AG09309 (cell line): ENCODE measurements around the gene EPHA2.

Experiments
- DNase-seq: peaks from one replicate; pipeline ENCODE4 v3.0.0-alpha.2; 2010; ENCODE audit warnings: low read depth
- H3K4me3 ChIP-seq: 2 replicates; pipeline ENCODE4 v1.5.1; 2011; ENCODE audit warnings: mild to moderate bottlenecking, low read depth, low read length, moderate library complexity; ENCODE audit not compliant: control insufficient read depth
- TF ChIP-seq, protein P1 (sequence below): IDR thresholded peaks from 2 replicates; pipeline ENCODE4 v1.5.1; 2011; ENCODE audit warnings: mild to moderate bottlenecking, low read depth, low read length, inconsistent platforms; ENCODE audit not compliant: insufficient read depth, control insufficient read depth; ENCODE audit errors: missing control alignments

The EPHA2 gene

DNA sequence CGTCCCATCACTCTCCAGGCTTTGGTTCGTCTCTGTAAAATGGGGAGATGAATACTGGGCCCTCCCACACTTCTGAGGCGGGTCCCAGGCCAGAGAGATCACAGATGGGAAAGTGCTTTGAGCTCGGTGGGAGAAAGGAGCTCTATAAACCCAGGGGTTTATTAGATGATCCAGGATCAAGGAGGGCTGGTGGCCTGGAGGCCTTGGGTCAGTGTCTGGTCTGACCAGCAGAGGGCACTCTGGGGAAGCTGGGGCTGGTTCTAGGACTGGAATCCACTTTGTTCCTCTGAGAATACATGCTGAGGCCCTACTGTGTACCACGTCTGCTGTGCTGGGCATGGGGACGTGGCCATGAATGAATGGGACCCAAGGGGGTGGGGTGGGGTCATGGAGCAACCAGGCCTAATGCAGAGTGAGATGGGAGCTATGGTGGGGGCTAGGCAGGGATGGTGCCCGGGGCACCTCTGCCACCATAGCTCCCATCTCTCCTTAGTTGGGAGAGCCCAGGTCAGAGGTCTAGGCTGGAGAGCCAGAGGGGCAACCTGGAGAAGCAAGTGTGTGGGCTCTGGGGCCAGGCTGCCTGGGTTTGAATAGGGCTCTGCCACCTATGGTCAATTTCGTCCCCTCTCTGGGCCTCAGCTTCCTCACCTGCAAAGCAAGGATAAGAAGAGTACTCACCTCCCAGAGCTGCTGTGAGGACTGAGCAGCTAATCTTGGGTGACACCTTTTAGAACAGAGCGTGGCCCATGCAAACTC lies 73.4 kb downstream of the EPHA2 start:
- DNase-seq = no peak

DNA sequence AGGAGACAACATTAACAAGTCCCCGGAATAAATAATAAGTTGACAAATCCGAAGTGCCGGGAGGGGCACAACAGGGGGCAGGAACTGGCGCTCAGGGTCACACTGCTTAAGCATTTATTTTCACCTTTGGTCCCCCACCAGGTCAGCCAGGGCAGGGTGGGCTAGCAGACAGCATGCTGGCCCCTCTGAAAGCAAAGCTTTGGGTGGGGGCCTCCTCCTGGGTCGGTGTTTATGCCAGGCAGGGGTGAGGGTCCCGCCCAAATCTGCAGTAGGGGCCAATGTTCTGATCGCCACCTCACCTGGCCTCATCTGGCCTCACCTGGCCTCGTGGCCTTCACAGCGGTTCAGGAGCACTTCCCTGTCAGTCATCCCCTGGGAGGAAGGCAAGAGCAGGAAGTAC lies 74.2 kb downstream of the EPHA2 start:
- DNase-seq = no peak
- TF ChIP-seq, protein P1, sequence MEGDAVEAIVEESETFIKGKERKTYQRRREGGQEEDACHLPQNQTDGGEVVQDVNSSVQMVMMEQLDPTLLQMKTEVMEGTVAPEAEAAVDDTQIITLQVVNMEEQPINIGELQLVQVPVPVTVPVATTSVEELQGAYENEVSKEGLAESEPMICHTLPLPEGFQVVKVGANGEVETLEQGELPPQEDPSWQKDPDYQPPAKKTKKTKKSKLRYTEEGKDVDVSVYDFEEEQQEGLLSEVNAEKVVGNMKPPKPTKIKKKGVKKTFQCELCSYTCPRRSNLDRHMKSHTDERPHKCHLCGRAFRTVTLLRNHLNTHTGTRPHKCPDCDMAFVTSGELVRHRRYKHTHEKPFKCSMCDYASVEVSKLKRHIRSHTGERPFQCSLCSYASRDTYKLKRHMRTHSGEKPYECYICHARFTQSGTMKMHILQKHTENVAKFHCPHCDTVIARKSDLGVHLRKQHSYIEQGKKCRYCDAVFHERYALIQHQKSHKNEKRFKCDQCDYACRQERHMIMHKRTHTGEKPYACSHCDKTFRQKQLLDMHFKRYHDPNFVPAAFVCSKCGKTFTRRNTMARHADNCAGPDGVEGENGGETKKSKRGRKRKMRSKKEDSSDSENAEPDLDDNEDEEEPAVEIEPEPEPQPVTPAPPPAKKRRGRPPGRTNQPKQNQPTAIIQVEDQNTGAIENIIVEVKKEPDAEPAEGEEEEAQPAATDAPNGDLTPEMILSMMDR = no peak
- H3K4me3 ChIP-seq = no peak overlapping the region

More for the DNA sequence above, 73.4 kb downstream of the EPHA2 start:
- TF ChIP-seq, protein P1 = peak; percentile 95
- no peak overlapping the region for H3K4me3 ChIP-seq

DNA sequence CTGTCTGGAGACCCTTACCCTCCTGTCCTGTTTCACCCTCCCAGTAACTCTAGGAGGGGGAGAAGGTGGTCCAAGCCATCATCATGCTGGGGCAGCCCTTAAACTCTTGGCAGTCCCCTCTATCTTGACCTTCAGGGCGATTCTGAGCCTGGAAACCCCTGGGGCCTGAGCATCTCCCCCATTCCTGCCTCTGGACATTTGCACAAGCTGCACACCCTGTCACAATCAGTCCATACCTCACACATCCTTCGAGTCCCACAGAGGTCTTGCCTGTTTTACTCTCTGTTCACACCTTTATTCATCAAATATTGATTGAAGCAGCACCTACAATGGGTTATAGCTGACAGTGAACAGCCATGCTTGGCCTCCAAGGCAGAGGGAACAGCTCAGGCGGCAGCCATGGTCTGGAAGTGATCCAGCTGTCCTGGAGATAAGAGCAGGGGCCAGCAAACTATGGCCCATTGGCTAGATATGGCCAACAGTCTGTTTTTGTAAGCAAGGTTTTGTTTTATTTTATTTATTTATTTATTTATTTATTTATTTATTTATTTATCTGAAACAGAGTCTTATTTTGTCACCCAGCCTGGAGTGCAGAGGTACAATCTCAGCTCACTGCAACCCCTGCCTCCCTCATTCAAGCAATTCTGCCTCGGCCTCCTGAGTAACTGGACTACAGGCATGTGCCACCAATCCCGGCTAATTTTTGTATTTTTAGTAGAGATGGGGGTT lies 75.3 kb downstream of the EPHA2 start:
- no peak overlapping the region for H3K4me3 ChIP-seq
- no peak for DNase-seq
- TF ChIP-seq, protein P1 = no peak

DNA sequence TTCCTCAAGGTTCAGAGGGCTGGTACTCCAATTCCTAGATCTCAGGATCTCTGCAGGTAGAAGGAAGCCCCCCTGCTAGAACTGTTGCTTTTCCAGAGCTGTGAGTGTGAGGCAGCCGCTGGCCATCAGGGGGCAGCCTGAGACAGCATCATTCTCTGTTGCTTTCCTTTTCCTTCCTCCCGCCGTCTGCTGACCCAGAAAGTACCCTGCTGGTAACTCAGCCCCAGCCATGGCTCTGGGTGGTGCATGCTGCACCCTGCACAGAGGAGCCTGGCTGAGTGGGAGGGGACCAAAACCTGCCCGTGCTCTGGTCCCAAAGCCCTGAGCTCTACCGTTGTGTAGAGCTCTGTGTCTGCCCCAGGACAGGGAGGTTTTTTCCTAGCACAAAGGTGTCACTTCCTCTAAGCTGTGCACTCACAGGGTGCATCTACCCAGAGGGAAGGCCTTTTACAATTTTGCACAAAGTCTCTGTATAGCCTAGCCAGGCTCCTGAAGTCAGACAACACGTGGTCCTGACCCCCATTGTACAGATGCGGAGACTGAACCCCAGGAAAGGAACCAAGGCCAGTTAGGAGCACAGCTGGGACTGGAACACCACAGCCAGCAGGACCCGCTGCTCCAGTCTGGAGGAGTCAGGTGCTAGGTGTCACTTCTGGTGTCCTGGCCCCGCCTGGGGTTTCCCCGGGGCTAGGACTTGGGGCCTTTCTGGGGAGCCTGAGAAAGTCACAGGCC lies 76.8 kb downstream of the EPHA2 start:
- H3K4me3 ChIP-seq = no peak overlapping the region
- peak; percentile 17 for DNase-seq
- TF ChIP-seq, protein P1 = peak; percentile 94

DNA sequence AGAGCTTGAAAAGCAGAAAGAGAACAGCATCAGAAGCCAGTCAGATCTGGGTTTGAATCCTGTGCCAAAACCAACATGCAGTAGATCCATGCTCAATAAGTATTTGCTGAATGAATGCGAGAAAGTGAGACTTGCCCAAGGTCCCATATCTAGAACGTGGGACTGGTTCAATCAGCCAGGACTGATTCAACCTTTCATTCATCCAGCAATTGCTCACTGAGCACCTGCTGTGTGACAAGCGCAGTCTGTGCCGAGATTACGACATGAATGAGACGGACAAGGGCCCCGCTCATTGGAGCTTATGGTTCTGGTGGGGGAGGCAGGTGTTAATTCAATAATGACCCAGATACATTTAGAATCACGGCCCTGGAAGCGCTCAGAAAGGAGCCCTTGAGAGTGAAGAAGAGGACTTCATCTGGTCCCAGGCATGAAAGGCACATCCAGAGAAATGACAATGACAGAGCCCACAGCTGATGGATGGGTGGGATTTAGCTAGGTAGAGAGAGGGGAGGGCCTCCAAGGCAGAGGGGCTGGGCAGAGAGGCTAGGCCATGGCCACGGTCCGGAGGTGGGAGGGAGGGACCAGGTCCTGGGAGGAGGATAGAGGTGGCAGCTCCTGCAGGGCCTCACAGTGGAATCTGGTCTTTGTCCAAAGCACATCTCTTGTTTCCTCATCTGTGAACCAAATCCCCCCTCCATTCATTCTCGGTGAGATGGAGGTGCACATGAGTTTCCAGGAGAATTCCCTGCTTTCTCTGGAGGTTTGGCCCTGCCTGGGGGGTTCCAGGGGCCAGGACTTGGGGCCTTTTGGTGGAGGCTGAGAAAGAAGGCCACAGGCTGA lies 78.2 kb downstream of the EPHA2 start:
- no peak for DNase-seq

More for the DNA sequence above, 78.2 kb downstream of the EPHA2 start:
- TF ChIP-seq, protein P1 = no peak
- H3K4me3 ChIP-seq = no peak overlapping the region
